ENCODE results near the gene IL23R. TPM values are rescaled to one million over a fixed set of nuclear protein-coding genes. Genes with fewer than 3 reads are reported as not detected.
A peak's percentile ranks its signal among the peaks of the same experiment; 100 is the strongest.
"Not testable (repeated sequence)": the region's sequence is repeated elsewhere in the genome, so short reads cannot be mapped to it uniquely, and the experiment has no call there.

The IL23R gene
- total and polyA plus RNA-seq, 4 donors: 0.06 to 0.20 (median 0.06) TPM; not detected in 1

DNA sequence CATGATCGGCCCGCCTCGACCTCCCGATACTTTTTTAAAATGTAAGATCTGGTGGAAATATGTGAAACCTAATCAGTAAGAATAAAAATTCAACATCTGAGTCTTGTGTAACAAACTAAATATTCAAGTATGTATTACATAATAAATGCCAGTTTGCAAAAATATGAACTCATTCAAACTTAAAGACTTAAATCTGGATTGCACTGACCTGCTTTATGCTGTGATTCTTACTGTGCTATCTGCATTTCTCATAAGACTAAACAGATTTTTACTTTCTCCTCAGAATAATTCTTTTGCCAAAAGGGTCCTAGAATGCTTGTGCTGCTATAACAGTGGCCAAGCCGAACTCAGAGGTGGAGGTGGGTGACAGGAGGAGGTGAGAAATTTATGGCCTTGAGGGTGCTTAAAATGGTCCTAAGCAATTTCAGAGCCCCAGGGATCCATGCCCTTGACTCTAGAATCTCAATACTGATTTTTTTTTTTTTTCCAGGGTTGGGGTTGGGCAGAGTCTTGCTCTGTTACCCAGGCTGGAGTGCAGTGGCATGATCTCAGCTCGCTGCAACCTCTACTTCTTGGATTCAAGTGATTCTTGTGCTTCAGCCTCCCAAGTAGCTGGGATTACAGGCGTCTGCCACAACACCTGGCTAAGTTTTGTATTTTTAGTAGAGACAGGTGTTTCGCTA is 38.2 kb downstream of the IL23R start:
- no peaks in the 10 kb centered on the region for H3K36me3 ChIP-seq (ENCODE audit: control insufficient read depth, insufficient read depth, low read length)
- H3K27me3 ChIP-seq (ENCODE audit: control insufficient read depth, insufficient read depth, low read length): no peaks in the 10 kb centered on the region
- no peak overlapping the region for H3K4me3 ChIP-seq (ENCODE audit: low read depth, low read length)
- H3K4me1 ChIP-seq (ENCODE audit: control insufficient read depth, insufficient read depth, low read length): no peaks in the 10 kb centered on the region
- H3K9me3 ChIP-seq (ENCODE audit: control insufficient read depth, insufficient read depth, low read length): no peaks in the 10 kb centered on the region
- no peak overlapping the region for H3K27ac ChIP-seq (ENCODE audit: low read depth, low read length)
- 68% methylated on average over 4 of the region's 8 CpGs for WGBS (ENCODE audit: insufficient coverage)
- DNase-seq (ENCODE audit: low read depth in 4 of 6, low spot score in 6 of 6): no peak

DNA sequence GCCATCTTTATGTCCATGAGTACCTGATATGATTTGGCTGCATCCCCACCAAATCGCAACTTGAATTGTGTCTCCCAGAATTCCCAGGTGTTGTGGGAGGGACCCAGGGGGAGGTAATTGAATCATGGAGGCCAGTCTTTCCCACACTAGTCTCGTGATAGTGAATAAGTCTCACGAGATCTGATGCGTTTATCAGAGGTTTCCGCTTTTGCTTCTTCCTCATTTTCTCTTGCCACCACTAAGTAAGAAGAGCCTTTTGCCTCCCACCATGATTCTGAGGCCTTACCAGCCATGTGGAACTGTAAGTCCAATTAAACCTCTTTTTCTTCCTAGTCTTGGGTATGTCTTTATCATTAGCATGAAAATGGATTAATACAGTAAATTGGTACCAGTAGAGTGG is 41.1 kb downstream of the IL23R start:
- not testable (repeated sequence) for H3K4me3 ChIP-seq (ENCODE audit: low read depth, low read length); H3K27ac ChIP-seq (ENCODE audit: low read depth, low read length); DNase-seq (ENCODE audit: low read depth in 4 of 6, low spot score in 6 of 6); H3K36me3 ChIP-seq (ENCODE audit: control insufficient read depth, insufficient read depth, low read length); H3K9me3 ChIP-seq (ENCODE audit: control insufficient read depth, insufficient read depth, low read length); H3K4me1 ChIP-seq (ENCODE audit: control insufficient read depth, insufficient read depth, low read length); H3K27me3 ChIP-seq (ENCODE audit: control insufficient read depth, insufficient read depth, low read length)
- 95% methylated on average over 4 of the region's 5 CpGs for WGBS (ENCODE audit: insufficient coverage)

DNA sequence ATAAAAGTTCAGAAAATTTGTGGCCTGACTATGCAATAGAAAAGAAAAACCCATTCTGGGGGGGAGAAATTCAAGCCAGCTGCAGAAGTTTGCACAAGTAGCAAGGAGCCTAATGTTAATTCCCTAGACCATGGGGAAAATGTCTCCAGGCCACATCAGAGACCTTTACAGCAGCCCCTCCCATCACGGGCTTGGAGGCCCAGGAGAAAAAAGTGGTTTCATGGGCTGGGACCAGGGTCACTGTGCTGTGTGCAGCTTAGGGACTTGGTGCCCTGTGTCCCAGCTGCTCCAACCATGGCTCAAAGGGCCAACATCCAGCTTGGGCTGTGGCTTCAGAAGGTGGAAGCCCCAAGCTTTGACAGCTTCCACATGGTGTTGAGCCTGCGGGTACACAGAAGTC is 42.0 kb downstream of the IL23R start:
- H3K4me3 ChIP-seq (ENCODE audit: low read depth, low read length): no peak overlapping the region
- no peak overlapping the region for H3K27ac ChIP-seq (ENCODE audit: low read depth, low read length)
- DNase-seq (ENCODE audit: low read depth in 4 of 6, low spot score in 6 of 6): no peak
- 44% methylated on average over 2 of the region's 2 CpGs for WGBS (ENCODE audit: insufficient coverage)
- no peaks in the 10 kb centered on the region for H3K36me3 ChIP-seq (ENCODE audit: control insufficient read depth, insufficient read depth, low read length)
- H3K4me1 ChIP-seq (ENCODE audit: control insufficient read depth, insufficient read depth, low read length): no peaks in the 10 kb centered on the region
- no peaks in the 10 kb centered on the region for H3K27me3 ChIP-seq (ENCODE audit: control insufficient read depth, insufficient read depth, low read length)
- no peaks in the 10 kb centered on the region for H3K9me3 ChIP-seq (ENCODE audit: control insufficient read depth, insufficient read depth, low read length)

DNA sequence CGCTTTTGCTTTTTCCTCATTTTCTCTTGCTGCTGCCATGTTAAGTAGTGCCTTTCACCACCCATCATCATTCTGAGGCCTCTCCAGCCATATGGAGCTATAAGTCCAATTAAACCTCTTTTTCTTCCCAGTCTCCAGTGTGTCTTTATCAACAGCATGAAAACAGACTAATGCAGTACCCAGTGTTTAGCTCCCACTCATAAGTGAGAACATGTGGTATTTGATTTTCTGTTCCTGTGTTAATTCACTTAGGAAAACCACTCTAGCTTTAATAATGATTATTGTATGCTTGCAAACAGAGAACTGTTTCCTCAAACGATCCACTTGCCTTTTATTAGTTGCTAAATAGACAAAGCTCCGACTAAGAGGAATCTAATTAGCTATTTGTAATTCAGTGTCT is 43.3 kb downstream of the IL23R start:
- WGBS (ENCODE audit: insufficient coverage): 80% methylated on average over 1 of the region's 3 CpGs
- DNase-seq (ENCODE audit: low read depth in 4 of 6, low spot score in 6 of 6): peak in 1 of 6 donors; percentile 91
- H3K4me3 ChIP-seq (ENCODE audit: low read depth, low read length): no peak overlapping the region
- H3K36me3 ChIP-seq (ENCODE audit: control insufficient read depth, insufficient read depth, low read length): no peaks in the 10 kb centered on the region
- no peak overlapping the region for H3K27ac ChIP-seq (ENCODE audit: low read depth, low read length)
- H3K4me1 ChIP-seq (ENCODE audit: control insufficient read depth, insufficient read depth, low read length): no peaks in the 10 kb centered on the region
- H3K9me3 ChIP-seq (ENCODE audit: control insufficient read depth, insufficient read depth, low read length): no peaks in the 10 kb centered on the region
- H3K27me3 ChIP-seq (ENCODE audit: control insufficient read depth, insufficient read depth, low read length): no peaks in the 10 kb centered on the region

DNA sequence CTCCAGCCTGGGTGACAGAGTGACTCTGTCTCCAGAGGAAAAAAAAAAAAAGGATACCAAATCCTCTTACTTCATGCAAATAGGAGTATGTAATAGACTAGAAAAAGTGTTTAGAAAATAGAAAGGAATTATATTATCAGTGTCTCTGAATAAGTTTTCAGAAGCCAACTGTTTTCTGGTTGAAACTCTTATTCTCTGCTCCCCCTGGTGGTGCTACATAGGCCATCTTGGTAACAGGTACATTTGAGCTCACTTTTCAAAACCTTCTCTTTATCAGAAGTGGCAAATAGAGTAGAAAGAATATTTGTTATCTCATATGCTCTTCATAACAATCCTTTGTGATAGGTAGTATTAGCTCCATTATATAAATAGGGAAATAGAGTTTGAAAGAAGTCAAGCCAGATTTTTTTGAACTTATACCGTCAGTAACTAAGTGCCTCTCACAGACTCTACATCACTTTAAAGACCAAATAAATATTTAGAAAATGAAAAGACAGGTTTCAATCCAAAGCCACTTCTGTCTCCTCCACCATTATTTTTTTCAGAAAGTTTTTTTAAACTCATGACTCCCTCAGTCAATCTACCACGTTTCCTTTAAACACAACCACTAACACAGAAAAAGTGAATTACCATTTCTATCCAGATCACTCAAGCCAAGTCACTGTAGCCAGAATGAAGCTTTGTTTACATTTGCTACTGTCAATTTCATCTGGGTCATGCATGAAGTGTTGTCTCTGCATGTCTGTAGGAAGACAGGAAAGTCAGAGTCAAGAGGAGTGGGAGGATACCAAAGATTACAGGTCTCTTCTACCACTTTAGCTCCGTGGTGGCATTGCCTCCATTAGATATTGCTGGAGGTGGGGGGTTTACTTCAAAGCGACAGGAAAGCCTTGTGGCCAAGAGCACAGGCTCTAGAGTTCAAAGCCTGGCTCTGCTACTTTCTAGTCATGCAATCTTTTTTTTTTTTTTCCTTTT is 45.6 kb downstream of the IL23R start:
- peak in 2 of 6 donors; percentile 44 to 86 for DNase-seq (ENCODE audit: low read depth in 4 of 6, low spot score in 6 of 6)
- Histone ChIP-seq H3K27ac (ENCODE audit: low read depth, low read length) (no peak overlapping the region), H3K4me3 (ENCODE audit: low read depth, low read length) (no peak overlapping the region), H3K27me3 (ENCODE audit: control insufficient read depth, insufficient read depth, low read length) (no peaks in the 10 kb centered on the region), H3K4me1 (ENCODE audit: control insufficient read depth, insufficient read depth, low read length) (no peaks in the 10 kb centered on the region), H3K9me3 (ENCODE audit: control insufficient read depth, insufficient read depth, low read length) (no peaks in the 10 kb centered on the region), H3K36me3 (ENCODE audit: control insufficient read depth, insufficient read depth, low read length) (no peaks in the 10 kb centered on the region)
- whole genome bisulfite sequencing (ENCODE audit: insufficient coverage): 86% methylated on average over 1 of the region's 4 CpGs

DNA sequence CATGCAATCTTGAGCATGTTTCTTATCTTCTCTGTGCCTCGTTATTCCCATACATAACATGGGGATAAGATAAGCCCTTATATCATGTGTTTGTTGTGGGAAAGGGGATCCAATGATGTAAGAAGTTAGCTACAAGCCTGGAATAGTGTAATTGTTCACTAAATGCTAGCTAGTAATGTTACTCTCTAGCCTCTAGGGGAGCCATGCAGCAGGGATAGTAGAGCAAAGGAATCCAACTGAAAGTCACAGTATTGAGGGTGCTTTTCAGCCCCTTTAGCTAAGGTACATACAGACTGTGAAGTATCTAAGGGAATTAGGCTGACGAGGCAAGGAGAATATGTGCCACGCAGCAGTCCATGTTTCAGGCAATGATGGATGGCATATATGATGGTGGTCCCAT is 46.9 kb downstream of the IL23R start:
- Histone ChIP-seq H3K4me3 (ENCODE audit: low read depth, low read length) (no peak overlapping the region), H3K27ac (ENCODE audit: low read depth, low read length) (no peak overlapping the region), H3K9me3 (ENCODE audit: control insufficient read depth, insufficient read depth, low read length) (no peaks in the 10 kb centered on the region), H3K4me1 (ENCODE audit: control insufficient read depth, insufficient read depth, low read length) (no peaks in the 10 kb centered on the region), H3K36me3 (ENCODE audit: control insufficient read depth, insufficient read depth, low read length) (no peaks in the 10 kb centered on the region), H3K27me3 (ENCODE audit: control insufficient read depth, insufficient read depth, low read length) (no peaks in the 10 kb centered on the region)
- peak in 2 of 6 donors; percentile 7 to 53 for DNase-seq (ENCODE audit: low read depth in 4 of 6, low spot score in 6 of 6)
- WGBS (ENCODE audit: insufficient coverage): no CpG with 5 or more reads among the region's 3 CpGs

DNA sequence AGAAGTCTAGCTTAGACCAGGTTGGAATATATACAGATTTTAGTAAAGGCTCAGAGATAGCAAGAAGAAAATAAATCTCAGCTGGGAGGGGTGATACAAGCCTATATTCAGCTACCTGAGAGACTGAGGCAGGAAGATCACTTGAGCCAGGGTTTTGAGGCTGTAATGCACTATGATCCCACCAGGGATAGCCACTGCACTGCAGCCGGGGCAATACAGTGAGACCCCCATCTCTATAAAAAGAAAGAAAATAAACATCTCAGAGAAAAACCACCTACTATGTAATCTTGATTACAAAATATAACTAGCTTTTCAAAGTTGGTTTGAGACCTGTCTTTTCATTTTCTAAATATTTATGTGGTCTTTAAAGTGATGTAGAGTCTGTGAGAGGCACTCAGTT is 47.7 kb downstream of the IL23R start:
- Histone ChIP-seq H3K9me3 (ENCODE audit: control insufficient read depth, insufficient read depth, low read length) (no peaks in the 10 kb centered on the region), H3K4me3 (ENCODE audit: low read depth, low read length) (no peak overlapping the region), H3K27me3 (ENCODE audit: control insufficient read depth, insufficient read depth, low read length) (no peaks in the 10 kb centered on the region), H3K27ac (ENCODE audit: low read depth, low read length) (no peak overlapping the region), H3K4me1 (ENCODE audit: control insufficient read depth, insufficient read depth, low read length) (no peaks in the 10 kb centered on the region), H3K36me3 (ENCODE audit: control insufficient read depth, insufficient read depth, low read length) (no peaks in the 10 kb centered on the region)
- WGBS (ENCODE audit: insufficient coverage): no CpG with 5 or more reads among the region's 1 CpG
- DNase-seq (ENCODE audit: low read depth in 4 of 6, low spot score in 6 of 6): no peak

DNA sequence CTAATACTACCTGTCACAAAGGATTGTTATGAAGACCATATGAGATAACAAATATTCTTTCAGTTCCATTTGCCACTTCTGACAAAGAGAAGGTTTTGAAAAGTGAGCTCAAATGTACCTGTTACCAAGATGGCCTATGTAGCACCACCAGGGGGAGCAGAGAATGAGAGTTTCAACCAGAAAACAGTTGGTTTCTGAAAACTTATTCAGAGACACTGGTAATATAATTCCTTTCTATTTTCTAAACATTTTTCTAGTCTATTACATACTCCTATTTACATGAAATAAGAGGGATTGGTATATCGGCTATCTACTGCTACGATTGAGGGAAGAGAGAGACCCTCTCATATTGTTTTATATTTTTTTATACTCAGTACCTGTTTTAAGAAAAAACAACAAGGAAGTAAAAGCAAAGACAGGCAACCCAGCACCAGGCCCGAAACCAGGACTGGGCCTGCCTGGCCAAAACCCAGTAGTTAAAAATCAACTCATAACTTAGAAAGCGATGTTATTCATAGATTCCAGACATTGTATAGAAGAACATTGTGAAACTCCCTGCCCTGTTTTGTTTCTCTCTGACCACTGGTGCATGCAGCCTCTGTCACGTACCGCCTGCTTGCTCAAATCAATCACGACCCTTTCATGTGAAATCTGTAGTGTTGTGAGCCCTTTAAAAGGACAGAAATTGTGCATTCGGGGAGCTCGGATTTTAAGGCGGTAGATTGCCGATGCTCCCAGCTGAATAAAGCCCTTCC is 48.3 kb downstream of the IL23R start:
- Histone ChIP-seq H3K4me1 (ENCODE audit: control insufficient read depth, insufficient read depth, low read length) (no peaks in the 10 kb centered on the region), H3K27ac (ENCODE audit: low read depth, low read length) (no peak overlapping the region), H3K36me3 (ENCODE audit: control insufficient read depth, insufficient read depth, low read length) (no peaks in the 10 kb centered on the region), H3K9me3 (ENCODE audit: control insufficient read depth, insufficient read depth, low read length) (no peaks in the 10 kb centered on the region), H3K27me3 (ENCODE audit: control insufficient read depth, insufficient read depth, low read length) (no peaks in the 10 kb centered on the region), H3K4me3 (ENCODE audit: low read depth, low read length) (no peak overlapping the region)
- DNase-seq (ENCODE audit: low read depth in 4 of 6, low spot score in 6 of 6): peak in 2 of 6 donors; percentile 30 to 70
- 65% methylated on average over 5 of the region's 11 CpGs for WGBS (ENCODE audit: insufficient coverage)

DNA sequence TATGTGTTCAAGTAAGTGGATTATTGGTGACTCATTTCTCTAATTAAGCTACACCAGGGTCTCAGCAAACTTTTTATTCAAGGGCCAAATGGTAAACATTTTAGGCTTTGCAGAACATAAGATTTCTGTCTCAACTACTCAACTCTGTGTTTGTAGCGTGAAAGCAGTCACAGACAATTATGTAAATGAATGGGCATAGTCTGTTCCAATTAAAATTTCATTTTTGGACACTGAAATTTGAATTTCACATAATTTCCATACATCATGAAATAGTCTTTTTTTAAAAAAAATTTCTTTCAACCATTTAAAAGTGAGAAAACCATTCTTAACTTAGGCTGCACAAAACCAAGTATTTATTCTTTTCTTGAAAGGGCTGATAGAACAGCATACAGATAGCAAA is 50.1 kb downstream of the IL23R start:
- DNase-seq (ENCODE audit: low read depth in 4 of 6, low spot score in 6 of 6): peak in 1 of 6 donors; percentile 48
- Histone ChIP-seq H3K36me3 (ENCODE audit: control insufficient read depth, insufficient read depth, low read length) (no peaks in the 10 kb centered on the region), H3K4me1 (ENCODE audit: control insufficient read depth, insufficient read depth, low read length) (no peaks in the 10 kb centered on the region), H3K27me3 (ENCODE audit: control insufficient read depth, insufficient read depth, low read length) (no peaks in the 10 kb centered on the region), H3K27ac (ENCODE audit: low read depth, low read length) (no peak overlapping the region), H3K4me3 (ENCODE audit: low read depth, low read length) (no peak overlapping the region), H3K9me3 (ENCODE audit: control insufficient read depth, insufficient read depth, low read length) (no peaks in the 10 kb centered on the region)
- WGBS (ENCODE audit: insufficient coverage): no CpG with 5 or more reads among the region's 1 CpG
